Body of pancreas (tissue), 4 donors: ENCODE data around the gene SMARCD3.

ENCODE experiments used
- CTCF ChIP-seq, 7 experiments: fragments of 450-650 bp in 4 of 7; fragments of 200-600 bp in 3 of 7; sonication (generic) in 3 of 7; IDR thresholded peaks; one replicate each; pipeline ENCODE4 v1.5.1; 2016 to 2019; ENCODE audit warnings: antibody characterized with exemption in 7 of 7
- POLR2A ChIP-seq, 3 donors: fragments of 450-650 bp; IDR thresholded peaks; one replicate each; pipeline ENCODE4 v1.6.1; 2016; ENCODE audit warnings: antibody characterized with exemption in 3 of 3, mild to moderate bottlenecking in 2 of 3

GRCh38 chr7:151194188-151194587 lies 54.3 kb downstream of the SMARCD3 start:
- TF ChIP-seq CTCF (IDR thresholded peaks at IDR 0.05), result no peak
- no peak for TF ChIP-seq POLR2A (IDR thresholded peaks at IDR 0.05)
